HCT116 (cell line): Measurements from ENCODE around the gene SWAP70. TPM values are rescaled to one million over a fixed set of nuclear protein-coding genes. Genes with fewer than 3 reads are reported as not detected.

Source experiments
- ATAC-seq: fragments of 200-7000 bp; cut with Tn5 transposase; 2 replicates; pipeline ENCODE4 v1.9.1; 2020; ENCODE audit warnings: mild to moderate bottlenecking, moderate library complexity
- BruUV-seq: library from RNA; stranded (reverse); fragments of 400-500 nt; replicated peaks from 2 replicates; lab custom pipeline; 2021; lab: Mats Ljungman, UMichigan
- CTCF ChIA-PET: fragments of 300-600 bp; sonication (Branson Sonifier 250); formaldehyde crosslinking; loops from one replicate; lab custom pipeline; 2021; ENCODE audit warnings: antibody characterized with exemption; lab: Charles Lee
- POLR2A ChIA-PET: fragments of 300-600, 350-600 bp; sonication (Branson Sonifier 250); formaldehyde crosslinking; loops from one replicate; lab custom pipeline; 2021; ENCODE audit warnings: antibody characterized with exemption; lab: Charles Lee
- RAD21 ChIA-PET, 2 experiments: fragments of 300-600 bp; sonication (Branson Sonifier 250); formaldehyde crosslinking; loops; one replicate each; lab custom pipeline; 2023; ENCODE audit warnings: low total read pairs in 2 of 2; ENCODE audit not compliant: uncharacterized antibody in 2 of 2, unreplicated experiment in 2 of 2, low non-redundant PET in 1 of 2; lab: Charles Lee
- DNase-seq: peaks from one replicate; pipeline ENCODE4 v3.0.0-alpha.2; 2010; ENCODE audit warnings: low read depth, low spot score
- H2AFZ ChIP-seq: fragments of 200-600 bp; shearing (Covaris generic), sonication (generic); 2 replicates; pipeline ENCODE4 v1.6.1; 2017; ENCODE audit warnings: low read depth, mixed run types, mixed read lengths, antibody characterized with exemption, low read length; ENCODE audit not compliant: poor library complexity, severe bottlenecking
- H3K27ac ChIP-seq: 2 replicates; pipeline ENCODE4 v1.5.1; 2012; ENCODE audit warnings: low read depth, low read length
- H3K27me3 ChIP-seq: fragments of 200-600 bp; sonication (generic); 2 replicates; pipeline ENCODE4 v1.6.1; 2016; ENCODE audit warnings: mixed run types, low read length, mixed read lengths; ENCODE audit not compliant: insufficient read depth
- H3K36me3 ChIP-seq, 2 experiments: fragments of 200-500 bp in 1 of 2; fragments of 200-600 bp in 1 of 2; sonication (Bioruptor generic) in 1 of 2; sonication (generic) in 1 of 2; 2 replicates each; pipeline versions ENCODE4 v1.5.1 to v1.6.1; 2014 to 2016; ENCODE audit warnings: low read length in 2 of 2, inconsistent platforms in 1 of 2, mixed read lengths in 1 of 2, mixed run types in 1 of 2; ENCODE audit not compliant: insufficient read depth in 2 of 2, control insufficient read depth in 1 of 2
- H3K4me1 ChIP-seq, 2 experiments: fragments of 200-600 bp in 1 of 2; sonication (generic) in 1 of 2; 2 replicates each; pipeline versions ENCODE4 v1.5.1 to v1.6.1; 2012 to 2017; ENCODE audit warnings: low read length in 2 of 2, inconsistent platforms in 1 of 2, mild to moderate bottlenecking in 1 of 2, mixed read lengths in 1 of 2, mixed run types in 1 of 2, moderate library complexity in 1 of 2; ENCODE audit not compliant: insufficient read depth in 2 of 2, control insufficient read depth in 1 of 2
- H3K4me2 ChIP-seq: fragments of 200-600 bp; sonication (generic); 2 replicates; pipeline ENCODE4 v1.6.1; 2017; ENCODE audit warnings: mixed run types, low read length, mixed read lengths
- H3K4me3 ChIP-seq, 2 experiments: fragments of 200-600 bp in 1 of 2; sonication (generic) in 1 of 2; replicated peaks in 1 of 2; 2 replicates each; pipeline ENCODE4 v1.5.1; 2011 to 2016; ENCODE audit warnings: low read length in 2 of 2, control low read depth in 1 of 2, low read depth in 1 of 2, mild to moderate bottlenecking in 1 of 2, mixed read lengths in 1 of 2, mixed run types in 1 of 2
- H3K79me2 ChIP-seq: fragments of 200-600 bp; sonication (generic); 2 replicates; pipeline ENCODE4 v1.6.1; 2017; ENCODE audit warnings: mild to moderate bottlenecking, mixed run types, low read length, moderate library complexity, mixed read lengths; ENCODE audit not compliant: insufficient read depth
- H3K9ac ChIP-seq: fragments of 200-600 bp; sonication (generic); 2 replicates; pipeline ENCODE4 v1.6.1; 2016; ENCODE audit warnings: low read length, mixed read lengths
- H3K9me2 ChIP-seq: fragments of 200-600 bp; sonication (generic), shearing (Covaris generic); 2 replicates; pipeline ENCODE4 v1.6.1; 2017; ENCODE audit warnings: mixed run types, mild to moderate bottlenecking, moderate library complexity; ENCODE audit not compliant: insufficient read depth
- H3K9me3 ChIP-seq, 2 experiments: fragments of 200-500 bp in 1 of 2; fragments of 200-600 bp in 1 of 2; sonication (Bioruptor generic) in 1 of 2; sonication (generic) in 1 of 2; 2 replicates each; pipeline ENCODE4 v1.6.1; 2014 to 2017; ENCODE audit warnings: low read length in 2 of 2, mixed read lengths in 2 of 2, inconsistent platforms in 1 of 2, low read depth in 1 of 2, mild to moderate bottlenecking in 1 of 2, mixed run types in 1 of 2, moderate library complexity in 1 of 2; ENCODE audit not compliant: control insufficient read depth in 1 of 2, insufficient read depth in 1 of 2
- H4K20me1 ChIP-seq: fragments of 200-600 bp; sonication (generic), shearing (Covaris generic); 2 replicates; pipeline ENCODE4 v1.6.1; 2017; ENCODE audit warnings: mixed run types, mild to moderate bottlenecking, moderate library complexity; ENCODE audit not compliant: insufficient read depth
- CBX3 ChIP-seq: IDR thresholded peaks from 2 replicates; pipeline ENCODE4 v1.6.1; 2012; ENCODE audit warnings: low read depth
- CEBPB ChIP-seq: IDR thresholded peaks from 2 replicates; pipeline ENCODE4 v1.6.1; 2012; ENCODE audit warnings: low read depth
- EGR1 ChIP-seq: IDR thresholded peaks from 2 replicates; pipeline ENCODE4 v1.6.1; 2012; ENCODE audit warnings: low read depth
- EZH2 ChIP-seq: fragments of 200-600 bp; sonication (generic); IDR thresholded peaks from 2 replicates; pipeline ENCODE4 v1.6.1; 2017; ENCODE audit warnings: antibody characterized with exemption, mixed run types
- FOSL1 ChIP-seq: IDR thresholded peaks from 2 replicates; pipeline ENCODE4 v1.6.1; 2012; ENCODE audit warnings: low read depth
- POLR2A ChIP-seq: IDR thresholded peaks from 2 replicates; pipeline ENCODE4 v1.7.0; 2011; ENCODE audit warnings: borderline replicate concordance; ENCODE audit not compliant: insufficient read depth, insufficient read length; ENCODE audit errors: extremely low read depth
- POLR2AphosphoS5 ChIP-seq: IDR thresholded peaks from 2 replicates; pipeline ENCODE4 v1.6.1; 2011; ENCODE audit warnings: mild to moderate bottlenecking, low read depth, low read length, moderate library complexity
- RAD21 ChIP-seq: IDR thresholded peaks from 2 replicates; pipeline ENCODE4 v1.6.1; 2012; ENCODE audit warnings: low read depth, mild to moderate bottlenecking
- SP1 ChIP-seq: IDR thresholded peaks from 2 replicates; pipeline ENCODE4 v1.6.1; 2012; ENCODE audit warnings: low read depth
- SRF ChIP-seq: IDR thresholded peaks from 2 replicates; pipeline ENCODE4 v1.6.1; 2012; ENCODE audit warnings: low read depth
- TCF7L2 ChIP-seq: IDR thresholded peaks from 2 replicates; pipeline ENCODE4 v1.7.0; 2011; ENCODE audit warnings: borderline replicate concordance, inconsistent platforms; ENCODE audit not compliant: insufficient read depth, insufficient read length; ENCODE audit errors: extremely low read depth
- YY1 ChIP-seq: IDR thresholded peaks from 2 replicates; pipeline ENCODE4 v1.6.1; 2011; ENCODE audit warnings: low read length, low read depth, moderate library complexity, mild to moderate bottlenecking; ENCODE audit not compliant: insufficient replicate concordance; ENCODE audit errors: extremely low read depth
- ZFX ChIP-seq: fragments of 450-650 bp; IDR thresholded peaks from 2 replicates; pipeline ENCODE4 v1.6.1; 2017
- intact Hi-C: fragments of 100-400 bp; cut with micrococcal nuclease; formaldehyde crosslinking; loops from 2 replicates; pipeline ENCODE4 v1.10.0; 2022
- total RNA-seq: library from RNA; stranded (reverse); gene quantifications from one replicate; pipeline ENCODE4 v1.2.1, GENCODE V29; 2021; ENCODE audit not compliant: unreplicated experiment
- TF ChIP-seq, protein P1 (sequence below): IDR thresholded peaks from 2 replicates; pipeline ENCODE4 v1.6.1; 2012
- TF ChIP-seq, protein P2 (sequence below): IDR thresholded peaks from 2 replicates; pipeline ENCODE4 v1.6.1; 2011; ENCODE audit warnings: mild to moderate bottlenecking, low read length, moderate library complexity; ENCODE audit not compliant: insufficient replicate concordance; ENCODE audit errors: extremely low read depth
- TF ChIP-seq, protein P3 (sequence below): IDR thresholded peaks from 2 replicates; pipeline ENCODE4 v1.6.1; 2012; ENCODE audit warnings: low read depth
- TF ChIP-seq, protein P4 (sequence below), 3 experiments: fragments of 200-600 bp in 1 of 3; sonication (generic) in 1 of 3; IDR thresholded peaks in 2 of 3; conservative IDR thresholded peaks in 1 of 3; 2 replicates each; pipeline ENCODE4 v1.5.1; 2012 to 2017; ENCODE audit warnings: low read depth in 2 of 3, low read length in 2 of 3, antibody characterized with exemption in 1 of 3, borderline replicate concordance in 1 of 3, control low read depth in 1 of 3, mild to moderate bottlenecking in 1 of 3, mixed read lengths in 1 of 3, mixed run types in 1 of 3, moderate library complexity in 1 of 3; ENCODE audit not compliant: insufficient read depth in 1 of 3

SWAP70 gene
- total RNA-seq, 1 experiment from 2014 or later, result 20.6 TPM

DNA sequence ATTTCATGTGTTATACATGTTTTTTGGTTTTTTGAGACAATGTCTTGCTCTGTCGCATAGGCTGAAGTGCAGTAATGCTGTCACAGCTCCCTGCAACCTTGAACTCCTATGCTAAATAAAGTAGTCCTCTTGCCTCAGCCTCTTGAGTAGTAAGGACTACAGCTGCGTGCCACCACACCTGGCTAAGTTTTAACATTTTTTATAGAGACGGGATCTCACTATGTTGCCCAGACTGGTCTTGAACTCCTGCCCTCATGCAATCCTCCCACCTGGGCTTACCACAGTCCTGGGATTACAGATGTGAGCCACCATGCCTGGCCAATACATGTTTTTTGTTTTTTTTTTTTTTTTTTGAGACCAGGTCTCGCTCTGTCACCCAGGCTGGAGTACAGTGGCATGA is 33.9 kb downstream of the SWAP70 start:
- peaks cover 0 to 5% of the 10 kb centered on the region in 2 experiments; a peak in 2 of 4 replicates for H3K4me1 ChIP-seq
- intact Hi-C loops, result no loop called here
- no peak overlapping the region for H3K9ac ChIP-seq
- no peak overlapping the region for H3K4me3 ChIP-seq
- TF ChIP-seq POLR2AphosphoS5 (no peak), EGR1 (no peak), FOSL1 (no peak), EZH2 (no peak), YY1 (no peak), POLR2A (no peak), SP1 (no peak), RAD21 (no peak), ZFX (no peak), CBX3 (no peak), SRF (no peak), TCF7L2 (no peak), CEBPB (no peak)
- TF ChIP-seq, protein P1, sequence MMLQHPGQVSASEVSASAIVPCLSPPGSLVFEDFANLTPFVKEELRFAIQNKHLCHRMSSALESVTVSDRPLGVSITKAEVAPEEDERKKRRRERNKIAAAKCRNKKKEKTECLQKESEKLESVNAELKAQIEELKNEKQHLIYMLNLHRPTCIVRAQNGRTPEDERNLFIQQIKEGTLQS, result no peak
- TF ChIP-seq, protein P2, sequence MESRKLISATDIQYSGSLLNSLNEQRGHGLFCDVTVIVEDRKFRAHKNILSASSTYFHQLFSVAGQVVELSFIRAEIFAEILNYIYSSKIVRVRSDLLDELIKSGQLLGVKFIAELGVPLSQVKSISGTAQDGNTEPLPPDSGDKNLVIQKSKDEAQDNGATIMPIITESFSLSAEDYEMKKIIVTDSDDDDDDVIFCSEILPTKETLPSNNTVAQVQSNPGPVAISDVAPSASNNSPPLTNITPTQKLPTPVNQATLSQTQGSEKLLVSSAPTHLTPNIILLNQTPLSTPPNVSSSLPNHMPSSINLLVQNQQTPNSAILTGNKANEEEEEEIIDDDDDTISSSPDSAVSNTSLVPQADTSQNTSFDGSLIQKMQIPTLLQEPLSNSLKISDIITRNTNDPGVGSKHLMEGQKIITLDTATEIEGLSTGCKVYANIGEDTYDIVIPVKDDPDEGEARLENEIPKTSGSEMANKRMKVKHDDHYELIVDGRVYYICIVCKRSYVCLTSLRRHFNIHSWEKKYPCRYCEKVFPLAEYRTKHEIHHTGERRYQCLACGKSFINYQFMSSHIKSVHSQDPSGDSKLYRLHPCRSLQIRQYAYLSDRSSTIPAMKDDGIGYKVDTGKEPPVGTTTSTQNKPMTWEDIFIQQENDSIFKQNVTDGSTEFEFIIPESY, result no peak
- TF ChIP-seq, protein P3, sequence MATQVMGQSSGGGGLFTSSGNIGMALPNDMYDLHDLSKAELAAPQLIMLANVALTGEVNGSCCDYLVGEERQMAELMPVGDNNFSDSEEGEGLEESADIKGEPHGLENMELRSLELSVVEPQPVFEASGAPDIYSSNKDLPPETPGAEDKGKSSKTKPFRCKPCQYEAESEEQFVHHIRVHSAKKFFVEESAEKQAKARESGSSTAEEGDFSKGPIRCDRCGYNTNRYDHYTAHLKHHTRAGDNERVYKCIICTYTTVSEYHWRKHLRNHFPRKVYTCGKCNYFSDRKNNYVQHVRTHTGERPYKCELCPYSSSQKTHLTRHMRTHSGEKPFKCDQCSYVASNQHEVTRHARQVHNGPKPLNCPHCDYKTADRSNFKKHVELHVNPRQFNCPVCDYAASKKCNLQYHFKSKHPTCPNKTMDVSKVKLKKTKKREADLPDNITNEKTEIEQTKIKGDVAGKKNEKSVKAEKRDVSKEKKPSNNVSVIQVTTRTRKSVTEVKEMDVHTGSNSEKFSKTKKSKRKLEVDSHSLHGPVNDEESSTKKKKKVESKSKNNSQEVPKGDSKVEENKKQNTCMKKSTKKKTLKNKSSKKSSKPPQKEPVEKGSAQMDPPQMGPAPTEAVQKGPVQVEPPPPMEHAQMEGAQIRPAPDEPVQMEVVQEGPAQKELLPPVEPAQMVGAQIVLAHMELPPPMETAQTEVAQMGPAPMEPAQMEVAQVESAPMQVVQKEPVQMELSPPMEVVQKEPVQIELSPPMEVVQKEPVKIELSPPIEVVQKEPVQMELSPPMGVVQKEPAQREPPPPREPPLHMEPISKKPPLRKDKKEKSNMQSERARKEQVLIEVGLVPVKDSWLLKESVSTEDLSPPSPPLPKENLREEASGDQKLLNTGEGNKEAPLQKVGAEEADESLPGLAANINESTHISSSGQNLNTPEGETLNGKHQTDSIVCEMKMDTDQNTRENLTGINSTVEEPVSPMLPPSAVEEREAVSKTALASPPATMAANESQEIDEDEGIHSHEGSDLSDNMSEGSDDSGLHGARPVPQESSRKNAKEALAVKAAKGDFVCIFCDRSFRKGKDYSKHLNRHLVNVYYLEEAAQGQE, result no peak
- TF ChIP-seq, protein P4, sequence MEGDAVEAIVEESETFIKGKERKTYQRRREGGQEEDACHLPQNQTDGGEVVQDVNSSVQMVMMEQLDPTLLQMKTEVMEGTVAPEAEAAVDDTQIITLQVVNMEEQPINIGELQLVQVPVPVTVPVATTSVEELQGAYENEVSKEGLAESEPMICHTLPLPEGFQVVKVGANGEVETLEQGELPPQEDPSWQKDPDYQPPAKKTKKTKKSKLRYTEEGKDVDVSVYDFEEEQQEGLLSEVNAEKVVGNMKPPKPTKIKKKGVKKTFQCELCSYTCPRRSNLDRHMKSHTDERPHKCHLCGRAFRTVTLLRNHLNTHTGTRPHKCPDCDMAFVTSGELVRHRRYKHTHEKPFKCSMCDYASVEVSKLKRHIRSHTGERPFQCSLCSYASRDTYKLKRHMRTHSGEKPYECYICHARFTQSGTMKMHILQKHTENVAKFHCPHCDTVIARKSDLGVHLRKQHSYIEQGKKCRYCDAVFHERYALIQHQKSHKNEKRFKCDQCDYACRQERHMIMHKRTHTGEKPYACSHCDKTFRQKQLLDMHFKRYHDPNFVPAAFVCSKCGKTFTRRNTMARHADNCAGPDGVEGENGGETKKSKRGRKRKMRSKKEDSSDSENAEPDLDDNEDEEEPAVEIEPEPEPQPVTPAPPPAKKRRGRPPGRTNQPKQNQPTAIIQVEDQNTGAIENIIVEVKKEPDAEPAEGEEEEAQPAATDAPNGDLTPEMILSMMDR (IDR thresholded peaks at IDR 0.05 in 2 of 3, conservative IDR thresholded peaks at IDR 0.05 in 1 of 3; ENCODE audit: borderline replicate concordance in 1 of 3, insufficient read depth in 1 of 3, low read depth in 2 of 3, low read length in 2 of 3), result no peak
- ChIA-PET CTCF (no interaction called here), POLR2A (no interaction called here), RAD21 (no interaction called here)
- H3K4me2 ChIP-seq, result no peak overlapping the region
- H2AFZ ChIP-seq, result no peak overlapping the region
- H3K36me3 ChIP-seq, result no peaks in the 10 kb centered on the region
- no TSS peak for BruUV-seq
- DNase-seq (no peak), ATAC-seq (no peak)
- no peak overlapping the region for H3K27ac ChIP-seq
- H3K79me2 ChIP-seq, result no peaks in the 10 kb centered on the region; the same call in 1 of the 2 replicates
- no peaks in the 10 kb centered on the region for H3K27me3 ChIP-seq
- no peaks in the 10 kb centered on the region for H4K20me1 ChIP-seq
- H3K9me3 ChIP-seq, result no peaks in the 10 kb centered on the region
- no peaks in the 10 kb centered on the region for H3K9me2 ChIP-seq
